Measurements from ENCODE around the gene CELF4. TPM values are rescaled to one million over a fixed set of nuclear protein-coding genes. Genes with fewer than 3 reads are reported as not detected.

The CELF4 gene
- total RNA-seq, 1 donor from 2014 or later: not detected

DNA sequence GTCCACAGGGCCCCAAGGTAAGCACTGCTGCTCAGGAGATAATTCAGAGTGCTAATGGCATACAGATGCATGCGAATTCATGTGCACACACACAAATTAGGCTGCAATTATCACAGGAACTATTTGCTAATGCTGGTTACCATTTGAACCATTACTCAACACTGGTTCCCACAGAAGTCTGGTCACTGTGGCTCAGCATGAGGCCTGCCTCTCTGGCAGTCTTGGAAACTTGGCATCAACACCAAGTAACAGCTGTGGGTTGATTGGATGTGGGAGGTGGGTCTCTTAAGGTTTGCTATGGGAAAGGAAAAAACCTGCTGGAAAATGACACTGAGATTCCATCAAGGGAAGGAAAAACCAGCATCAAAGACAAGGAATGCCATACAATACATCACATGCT lies 105.0 kb downstream of the CELF4 start:
- DNase-seq (ENCODE audit: low read depth): no peak
- Histone ChIP-seq H3K4me3 (ENCODE audit: low read depth, low read length) (no peak overlapping the region), H3K27me3 (ENCODE audit: control insufficient read depth, insufficient read depth, low read length) (peaks cover 16% of the 10 kb centered on the region), H3K36me3 (ENCODE audit: control insufficient read depth, insufficient read depth, low read length) (no peaks in the 10 kb centered on the region)
- TF ChIP-seq, protein P1, sequence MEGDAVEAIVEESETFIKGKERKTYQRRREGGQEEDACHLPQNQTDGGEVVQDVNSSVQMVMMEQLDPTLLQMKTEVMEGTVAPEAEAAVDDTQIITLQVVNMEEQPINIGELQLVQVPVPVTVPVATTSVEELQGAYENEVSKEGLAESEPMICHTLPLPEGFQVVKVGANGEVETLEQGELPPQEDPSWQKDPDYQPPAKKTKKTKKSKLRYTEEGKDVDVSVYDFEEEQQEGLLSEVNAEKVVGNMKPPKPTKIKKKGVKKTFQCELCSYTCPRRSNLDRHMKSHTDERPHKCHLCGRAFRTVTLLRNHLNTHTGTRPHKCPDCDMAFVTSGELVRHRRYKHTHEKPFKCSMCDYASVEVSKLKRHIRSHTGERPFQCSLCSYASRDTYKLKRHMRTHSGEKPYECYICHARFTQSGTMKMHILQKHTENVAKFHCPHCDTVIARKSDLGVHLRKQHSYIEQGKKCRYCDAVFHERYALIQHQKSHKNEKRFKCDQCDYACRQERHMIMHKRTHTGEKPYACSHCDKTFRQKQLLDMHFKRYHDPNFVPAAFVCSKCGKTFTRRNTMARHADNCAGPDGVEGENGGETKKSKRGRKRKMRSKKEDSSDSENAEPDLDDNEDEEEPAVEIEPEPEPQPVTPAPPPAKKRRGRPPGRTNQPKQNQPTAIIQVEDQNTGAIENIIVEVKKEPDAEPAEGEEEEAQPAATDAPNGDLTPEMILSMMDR (IDR thresholded peaks at IDR 0.05; ENCODE audit: insufficient read depth, low read length, poor library complexity, severe bottlenecking): no peak

DNA sequence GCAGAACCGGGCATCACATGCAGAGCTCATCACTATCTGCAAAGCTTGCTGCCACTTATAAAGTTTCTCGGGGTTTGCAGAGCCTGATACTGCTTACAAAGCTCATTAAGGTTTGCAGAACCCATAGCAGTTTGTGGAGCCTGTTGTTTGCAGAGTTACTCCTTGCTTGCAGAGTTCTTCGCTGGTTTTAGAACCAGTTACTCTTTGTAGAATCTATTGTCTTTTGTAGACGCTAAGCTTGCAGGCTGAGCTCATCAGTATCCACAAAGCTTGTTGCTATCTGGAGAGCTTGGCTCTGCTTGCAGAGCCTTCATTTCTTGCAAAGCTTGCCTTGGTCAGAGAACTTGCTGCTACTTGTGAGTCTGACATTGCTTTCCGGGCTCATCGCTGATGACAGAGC lies 106.9 kb downstream of the CELF4 start:
- TF ChIP-seq, protein P1 (IDR thresholded peaks at IDR 0.05; ENCODE audit: insufficient read depth, low read length, poor library complexity, severe bottlenecking): no peak
- no peak for DNase-seq (ENCODE audit: low read depth)
- H3K4me3 ChIP-seq (ENCODE audit: low read depth, low read length): no peak overlapping the region
- no peaks in the 10 kb centered on the region for H3K36me3 ChIP-seq (ENCODE audit: control insufficient read depth, insufficient read depth, low read length)
- H3K27me3 ChIP-seq (ENCODE audit: control insufficient read depth, insufficient read depth, low read length): peaks cover 13% of the 10 kb centered on the region

GRCh38 chr18:37457753-37458152 lies 107.8 kb downstream of the CELF4 start:
- Histone ChIP-seq H3K4me3 (ENCODE audit: low read depth, low read length) (no peak overlapping the region), H3K27me3 (ENCODE audit: control insufficient read depth, insufficient read depth, low read length) (peaks cover 13% of the 10 kb centered on the region), H3K36me3 (ENCODE audit: control insufficient read depth, insufficient read depth, low read length) (no peaks in the 10 kb centered on the region)
- TF ChIP-seq, protein P1 (IDR thresholded peaks at IDR 0.05; ENCODE audit: insufficient read depth, low read length, poor library complexity, severe bottlenecking): no peak
- no peak for DNase-seq (ENCODE audit: low read depth)

- peaks cover 13% of the 10 kb centered on the region for H3K27me3 ChIP-seq (ENCODE audit: control insufficient read depth, insufficient read depth, low read length)
- TF ChIP-seq, protein P1 (IDR thresholded peaks at IDR 0.05; ENCODE audit: insufficient read depth, low read length, poor library complexity, severe bottlenecking): no peak
- H3K4me3 ChIP-seq (ENCODE audit: low read depth, low read length): no peak overlapping the region
- no peak for DNase-seq (ENCODE audit: low read depth)
- H3K36me3 ChIP-seq (ENCODE audit: control insufficient read depth, insufficient read depth, low read length): no peaks in the 10 kb centered on the region
Observed at GRCh38 chr18:37457341-37457740, 108.3 kb downstream of the CELF4 start.

DNA sequence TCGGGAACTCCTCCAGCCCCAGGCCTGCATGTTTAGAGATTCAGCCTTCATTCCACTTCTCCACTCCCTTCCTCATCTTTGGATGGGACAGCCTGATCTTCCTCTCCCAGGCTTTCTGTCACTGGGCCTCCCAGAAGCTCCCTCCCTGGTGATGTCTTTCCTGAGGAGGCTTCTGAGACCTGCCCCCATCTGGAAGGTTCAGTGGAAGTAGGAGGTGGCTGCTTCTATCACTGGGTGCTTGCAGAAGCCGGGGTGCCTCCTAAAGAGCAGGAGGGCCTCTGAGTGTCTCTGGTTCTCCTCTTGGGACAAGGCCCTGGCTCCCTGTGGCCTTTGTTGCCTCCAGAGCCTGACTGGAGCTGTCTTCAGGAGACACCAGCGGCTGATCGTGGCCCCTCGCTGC lies 108.7 kb downstream of the CELF4 start:
- Histone ChIP-seq H3K27me3 (ENCODE audit: control insufficient read depth, insufficient read depth, low read length) (peaks cover 13% of the 10 kb centered on the region), H3K4me3 (ENCODE audit: low read depth, low read length) (no peak overlapping the region), H3K36me3 (ENCODE audit: control insufficient read depth, insufficient read depth, low read length) (no peaks in the 10 kb centered on the region)
- DNase-seq (ENCODE audit: low read depth): no peak
- TF ChIP-seq, protein P1 (IDR thresholded peaks at IDR 0.05; ENCODE audit: insufficient read depth, low read length, poor library complexity, severe bottlenecking): no peak

DNA sequence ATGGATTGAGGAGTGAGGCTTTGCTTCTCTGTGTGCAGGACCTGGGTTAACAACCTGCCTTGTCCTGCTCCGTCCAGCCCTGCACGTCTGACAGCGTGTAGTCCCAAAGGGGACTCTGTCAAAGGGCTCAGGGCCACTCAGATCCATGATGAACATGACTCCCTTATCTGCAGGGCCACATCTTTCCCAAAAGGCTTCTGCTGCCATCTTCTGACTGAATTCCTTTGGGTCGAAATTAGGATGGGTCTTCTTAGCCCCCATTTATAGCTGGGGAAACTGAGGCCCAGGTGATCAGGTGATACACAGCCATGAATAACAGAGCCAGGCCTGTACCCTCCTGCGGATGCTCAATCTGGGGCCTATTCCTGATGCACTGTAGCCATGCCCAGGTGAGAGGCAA lies 109.2 kb downstream of the CELF4 start:
- Histone ChIP-seq H3K4me3 (ENCODE audit: low read depth, low read length) (no peak overlapping the region), H3K36me3 (ENCODE audit: control insufficient read depth, insufficient read depth, low read length) (no peaks in the 10 kb centered on the region), H3K27me3 (ENCODE audit: control insufficient read depth, insufficient read depth, low read length) (peaks cover 13% of the 10 kb centered on the region)
- TF ChIP-seq, protein P1 (IDR thresholded peaks at IDR 0.05; ENCODE audit: insufficient read depth, low read length, poor library complexity, severe bottlenecking): no peak
- DNase-seq (ENCODE audit: low read depth): no peak

All from kidney epithelial cell (primary cell).